Activated naive CD8-positive, alpha-beta T cell treated with anti-CD3 and anti-CD28 coated beads for 36 hours (primary cell): ENCODE data around the gene NPIPB6. TPM values are rescaled to one million over a fixed set of nuclear protein-coding genes. Genes with fewer than 3 reads are reported as not detected.
A peak's percentile ranks its signal among the peaks of the same experiment; 100 is the strongest.
"Not testable (repeated sequence)": the region's sequence is repeated elsewhere in the genome, so short reads cannot be mapped to it uniquely, and the experiment has no call there.

Source experiments
- DNase-seq: peaks from one replicate; pipeline ENCODE4 v3.0.0; 2021
- H3K27ac Mint-ChIP-seq: one replicate; pipeline ENCODE4 v1.8.0; 2022; ENCODE audit warnings: mild to moderate bottlenecking, moderate library complexity, mixed read lengths
- H3K27me3 Mint-ChIP-seq: one replicate; pipeline ENCODE4 v1.8.0; 2022; ENCODE audit warnings: mild to moderate bottlenecking, mixed read lengths
- H3K36me3 Mint-ChIP-seq: one replicate; pipeline ENCODE4 v1.8.0; 2021; ENCODE audit warnings: mild to moderate bottlenecking, mixed read lengths
- H3K4me1 Mint-ChIP-seq: one replicate; pipeline ENCODE4 v1.8.0; 2021; ENCODE audit warnings: mixed read lengths
- H3K4me3 Mint-ChIP-seq: one replicate; pipeline ENCODE4 v1.8.0; 2022; ENCODE audit warnings: mild to moderate bottlenecking, moderate library complexity, mixed read lengths
- H3K9me3 Mint-ChIP-seq: one replicate; pipeline ENCODE4 v1.8.0; 2022; ENCODE audit warnings: mixed read lengths
- total RNA-seq, 2 experiments: library from RNA; stranded (reverse); gene quantifications; one replicate each; pipeline ENCODE4 v1.2.3, GENCODE V29; 2021

The NPIPB6 gene
- total RNA-seq, 2 experiments from 2014 or later: not detected

DNA sequence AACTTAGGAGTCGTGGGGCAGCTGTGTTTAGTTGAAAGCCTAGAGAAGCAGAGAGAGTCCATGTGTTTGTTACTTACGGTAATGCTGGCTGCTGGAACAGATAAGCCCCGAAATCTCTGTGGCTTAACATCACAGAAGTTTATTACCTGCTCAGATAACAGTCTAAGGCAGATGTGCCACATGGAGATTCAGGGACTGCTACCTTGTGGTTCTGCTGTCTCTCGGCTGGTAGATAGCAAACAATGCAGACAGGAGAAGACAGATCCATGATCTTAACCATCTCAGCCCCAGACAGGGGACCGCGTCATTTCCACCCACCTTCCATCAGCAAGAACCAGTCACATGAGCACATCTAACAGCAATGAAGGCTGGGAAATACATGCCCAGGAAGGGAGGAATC is 30.7 kb downstream of the NPIPB6 start:
- not testable (repeated sequence) for H3K9me3 Mint-ChIP-seq, H3K36me3 Mint-ChIP-seq, H3K4me3 Mint-ChIP-seq, DNase-seq, H3K27ac Mint-ChIP-seq, H3K4me1 Mint-ChIP-seq, H3K27me3 Mint-ChIP-seq

DNA sequence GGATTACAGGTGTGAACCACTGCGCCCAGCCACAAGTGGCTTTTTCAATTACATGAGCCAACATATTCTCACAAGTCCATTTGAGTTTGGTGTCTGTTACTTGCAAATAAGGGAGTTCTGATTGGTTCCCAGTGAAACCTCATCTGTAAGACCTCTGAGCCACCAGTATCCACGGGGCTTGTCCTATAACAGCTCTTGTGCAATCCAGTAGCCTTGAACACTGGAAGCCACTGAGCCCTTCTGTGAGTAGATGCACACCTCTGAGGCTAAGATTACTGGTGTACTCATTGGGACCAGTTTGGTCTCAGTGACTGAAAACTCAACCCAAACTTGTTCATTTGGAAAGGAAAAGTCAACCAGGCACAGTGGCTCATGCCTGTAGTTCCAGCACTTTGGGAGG is 32.3 kb downstream of the NPIPB6 start:
- not testable (repeated sequence) for H3K4me3 Mint-ChIP-seq, H3K27ac Mint-ChIP-seq, H3K27me3 Mint-ChIP-seq, DNase-seq, H3K9me3 Mint-ChIP-seq, H3K36me3 Mint-ChIP-seq
- peaks cover 10% of the 10 kb centered on the region for H3K4me1 Mint-ChIP-seq

DNA sequence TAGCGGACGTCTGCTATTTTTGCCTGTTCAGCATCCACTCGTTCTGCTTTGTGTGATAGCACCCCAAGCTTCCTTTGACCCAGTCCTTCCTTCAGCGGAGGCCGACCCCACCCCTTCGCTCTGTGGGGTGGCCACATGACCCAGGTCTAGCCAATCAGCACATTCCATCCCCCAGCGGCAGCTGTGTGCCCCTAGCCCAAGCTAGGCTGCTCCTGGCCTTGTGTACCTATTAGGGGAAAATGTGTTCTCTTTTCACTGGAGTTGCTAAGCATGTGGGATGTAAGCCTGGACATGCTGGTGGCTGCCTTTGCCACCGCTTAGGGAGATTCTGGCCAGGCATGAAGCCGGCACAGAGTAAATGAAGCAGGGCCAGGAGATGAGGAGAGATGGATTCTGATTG is 33.1 kb downstream of the NPIPB6 start:
- H3K4me1 Mint-ChIP-seq: peaks cover 10% of the 10 kb centered on the region
- not testable (repeated sequence) for H3K27me3 Mint-ChIP-seq, DNase-seq, H3K9me3 Mint-ChIP-seq, H3K4me3 Mint-ChIP-seq, H3K36me3 Mint-ChIP-seq, H3K27ac Mint-ChIP-seq

DNA sequence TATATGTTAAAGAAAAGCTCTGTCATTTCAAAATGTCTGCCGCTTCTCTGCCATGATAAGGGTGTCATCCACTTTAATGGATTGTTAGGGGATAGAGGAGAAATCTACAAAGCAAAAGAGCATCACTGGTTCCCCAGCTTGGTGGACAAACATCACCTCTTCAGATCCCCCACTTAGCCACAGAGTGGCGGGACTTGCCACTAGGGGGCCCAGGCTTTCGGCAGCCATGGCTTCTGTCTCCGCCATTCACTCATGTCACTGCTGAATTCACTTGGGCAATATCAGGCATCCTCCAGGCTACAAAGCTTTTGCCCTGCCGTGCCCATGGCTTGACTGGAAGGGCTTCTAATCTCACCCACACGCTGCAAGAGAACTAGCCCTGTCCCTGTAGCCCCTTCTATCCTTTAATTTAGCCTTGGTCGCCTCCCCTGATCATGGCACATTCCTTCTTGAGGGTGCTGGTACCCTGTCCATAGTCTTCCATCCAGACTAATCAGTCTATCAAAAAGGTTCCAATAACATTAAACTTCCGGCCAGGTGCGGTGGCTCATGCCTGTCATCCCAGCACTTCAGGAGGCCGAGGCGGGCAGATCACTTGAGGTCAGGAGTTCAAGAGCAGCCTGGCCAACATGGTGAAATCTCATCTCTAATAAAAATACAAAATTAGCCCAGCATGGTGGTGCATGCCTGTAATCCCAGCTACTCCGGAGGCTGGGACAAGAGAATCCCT is 36.3 kb downstream of the NPIPB6 start:
- Mint-ChIP-seq H3K27me3 (no peaks in the 10 kb centered on the region), H3K27ac (no peak overlapping the region), H3K4me1 (peaks cover 10% of the 10 kb centered on the region), H3K9me3 (no peaks in the 10 kb centered on the region), H3K36me3 (no peaks in the 10 kb centered on the region), H3K4me3 (no peak overlapping the region)
- peak; percentile 71 for DNase-seq

DNA sequence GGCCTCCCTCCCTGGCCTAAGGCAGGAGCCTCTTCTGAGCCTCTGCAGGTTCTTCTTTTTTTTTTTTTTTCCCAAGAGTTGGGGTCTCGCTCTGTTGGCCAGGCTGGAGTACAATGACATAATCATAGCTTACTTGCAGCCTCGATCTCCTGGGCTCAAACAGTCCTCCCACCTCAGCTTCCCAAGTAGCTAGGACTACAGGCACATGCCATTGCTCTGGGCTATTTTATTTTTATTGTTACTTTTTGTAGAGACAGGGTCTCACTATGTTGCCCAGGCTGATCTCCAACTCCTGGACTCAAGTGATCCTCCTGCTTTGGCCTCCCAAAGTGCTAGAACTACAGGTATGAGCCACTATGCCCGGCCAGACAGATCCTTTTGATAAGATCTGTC is 38.4 kb downstream of the NPIPB6 start:
- Mint-ChIP-seq H3K27ac (no peak overlapping the region), H3K27me3 (no peaks in the 10 kb centered on the region), H3K36me3 (no peaks in the 10 kb centered on the region), H3K4me1 (peaks cover 6% of the 10 kb centered on the region), H3K9me3 (no peaks in the 10 kb centered on the region), H3K4me3 (no peak overlapping the region)
- DNase-seq: no peak

DNA sequence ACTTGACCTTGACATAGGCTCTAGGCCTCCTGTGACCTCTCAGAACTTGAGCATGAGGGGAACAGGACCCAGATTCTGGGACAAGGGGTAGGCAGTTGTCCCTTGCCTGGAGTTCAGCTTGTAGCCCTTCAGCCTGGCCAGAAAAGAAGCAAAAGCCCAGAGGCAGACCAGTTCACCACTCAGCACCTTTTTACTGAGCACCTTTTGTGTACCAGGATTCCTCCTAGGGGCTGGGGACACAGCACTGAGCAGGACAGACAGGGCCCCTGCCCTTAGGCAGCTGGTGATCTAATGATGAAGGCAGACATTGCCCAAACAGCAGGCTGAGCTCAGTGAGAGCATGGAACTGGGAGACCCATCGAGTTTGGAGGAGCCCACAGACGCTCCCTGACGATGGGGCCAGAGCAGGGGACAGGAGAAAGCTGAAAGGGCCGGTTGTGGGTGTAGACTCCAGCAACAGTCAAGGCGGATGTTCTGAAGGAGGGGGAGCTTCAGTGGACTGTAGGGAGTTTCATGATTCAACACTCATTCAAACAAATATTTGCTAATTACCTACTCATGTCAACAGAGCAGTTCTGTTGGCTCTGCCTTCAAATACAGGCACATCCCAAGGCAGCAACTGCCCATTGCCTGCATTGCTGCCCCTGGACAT is 38.9 kb downstream of the NPIPB6 start:
- DNase-seq: no peak
- Mint-ChIP-seq H3K27ac (no peak overlapping the region), H3K4me3 (no peak overlapping the region), H3K36me3 (no peaks in the 10 kb centered on the region), H3K27me3 (no peaks in the 10 kb centered on the region), H3K9me3 (no peaks in the 10 kb centered on the region), H3K4me1 (peaks cover 6% of the 10 kb centered on the region)

DNA sequence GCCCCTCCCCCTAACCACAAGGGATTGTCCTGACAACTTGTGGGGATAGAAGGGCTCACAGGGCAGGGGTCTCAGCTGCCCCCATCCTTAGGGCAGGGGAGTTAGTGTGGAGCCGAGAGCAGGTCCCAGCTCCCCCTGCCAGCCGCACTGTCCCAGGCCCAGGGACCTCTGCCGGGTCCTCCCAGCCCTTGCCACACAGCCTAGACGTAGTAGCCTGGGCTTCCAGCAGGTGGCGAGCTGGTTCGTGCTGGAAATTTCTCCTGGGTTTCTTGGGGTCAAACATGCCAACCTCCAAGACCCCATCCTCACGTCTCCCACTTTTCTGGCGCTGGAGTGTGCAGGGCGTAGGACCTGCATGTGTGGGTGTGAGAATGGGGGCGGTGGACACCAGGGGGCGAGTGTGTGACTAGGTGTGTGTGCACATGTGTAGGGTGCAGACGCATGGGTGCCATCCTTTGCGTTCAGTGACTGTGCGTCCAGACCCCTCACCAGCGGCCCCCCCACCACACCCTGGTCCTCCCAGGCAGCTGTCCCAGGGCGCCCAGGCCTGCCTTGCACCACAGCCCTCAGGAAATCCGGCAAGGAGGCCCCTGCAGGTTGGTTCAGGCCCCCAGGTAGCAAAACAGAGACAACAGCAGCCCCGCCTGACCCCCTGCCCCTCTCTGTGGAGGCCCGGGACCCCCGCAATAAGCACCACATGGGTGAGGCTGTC is 41.5 kb downstream of the NPIPB6 start:
- Mint-ChIP-seq H3K27me3 (no peaks in the 10 kb centered on the region), H3K36me3 (no peaks in the 10 kb centered on the region), H3K4me3 (no peak overlapping the region), H3K9me3 (no peaks in the 10 kb centered on the region), H3K27ac (no peak overlapping the region), H3K4me1 (peaks cover 5% of the 10 kb centered on the region)
- peak; percentile 51 for DNase-seq

DNA sequence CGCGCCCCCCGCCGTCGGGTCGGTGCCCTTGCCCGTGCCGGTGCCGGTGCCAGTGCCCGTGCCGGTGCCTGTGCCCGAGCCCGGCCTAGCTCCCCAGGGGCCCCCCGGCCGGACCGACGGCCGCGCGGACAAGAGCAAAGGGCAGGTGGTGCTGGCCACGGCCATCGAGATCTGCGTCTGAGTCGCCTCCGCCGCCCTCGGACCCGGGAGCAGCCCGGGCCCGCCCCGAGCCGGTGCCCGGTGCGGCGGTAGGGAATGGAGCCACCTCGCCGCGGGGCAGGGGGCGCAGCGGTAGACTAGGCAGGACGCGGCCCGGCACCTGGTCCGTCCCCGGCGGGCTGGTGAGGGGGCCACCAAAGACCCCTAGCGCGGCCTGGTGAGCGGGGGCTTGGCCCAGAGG is 42.6 kb downstream of the NPIPB6 start:
- Mint-ChIP-seq H3K9me3 (no peaks in the 10 kb centered on the region), H3K4me1 (peaks cover 6% of the 10 kb centered on the region), H3K27ac (no peak overlapping the region), H3K36me3 (no peaks in the 10 kb centered on the region), H3K4me3 (no peak overlapping the region), H3K27me3 (no peaks in the 10 kb centered on the region)
- DNase-seq: no peak

DNA sequence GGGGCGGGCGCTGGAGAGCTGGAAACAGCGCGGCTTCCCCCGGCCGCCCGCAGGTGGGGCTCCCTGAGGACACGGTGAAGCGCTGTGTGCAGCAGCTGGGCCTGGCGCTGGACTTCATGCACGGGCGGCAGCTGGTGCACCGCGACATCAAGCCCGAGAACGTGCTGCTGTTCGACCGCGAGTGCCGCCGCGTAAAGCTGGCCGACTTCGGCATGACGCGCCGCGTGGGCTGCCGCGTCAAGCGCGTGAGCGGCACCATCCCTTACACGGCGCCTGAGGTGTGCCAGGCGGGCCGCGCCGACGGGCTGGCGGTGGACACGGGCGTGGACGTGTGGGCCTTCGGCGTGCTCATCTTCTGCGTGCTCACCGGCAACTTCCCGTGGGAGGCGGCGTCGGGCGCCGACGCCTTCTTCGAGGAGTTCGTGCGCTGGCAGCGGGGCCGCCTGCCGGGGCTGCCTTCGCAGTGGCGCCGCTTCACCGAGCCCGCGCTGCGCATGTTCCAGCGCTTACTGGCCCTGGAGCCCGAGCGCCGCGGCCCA is 43.2 kb downstream of the NPIPB6 start:
- H3K4me3 Mint-ChIP-seq: no peak overlapping the region
- no peak overlapping the region for H3K27ac Mint-ChIP-seq

DNA sequence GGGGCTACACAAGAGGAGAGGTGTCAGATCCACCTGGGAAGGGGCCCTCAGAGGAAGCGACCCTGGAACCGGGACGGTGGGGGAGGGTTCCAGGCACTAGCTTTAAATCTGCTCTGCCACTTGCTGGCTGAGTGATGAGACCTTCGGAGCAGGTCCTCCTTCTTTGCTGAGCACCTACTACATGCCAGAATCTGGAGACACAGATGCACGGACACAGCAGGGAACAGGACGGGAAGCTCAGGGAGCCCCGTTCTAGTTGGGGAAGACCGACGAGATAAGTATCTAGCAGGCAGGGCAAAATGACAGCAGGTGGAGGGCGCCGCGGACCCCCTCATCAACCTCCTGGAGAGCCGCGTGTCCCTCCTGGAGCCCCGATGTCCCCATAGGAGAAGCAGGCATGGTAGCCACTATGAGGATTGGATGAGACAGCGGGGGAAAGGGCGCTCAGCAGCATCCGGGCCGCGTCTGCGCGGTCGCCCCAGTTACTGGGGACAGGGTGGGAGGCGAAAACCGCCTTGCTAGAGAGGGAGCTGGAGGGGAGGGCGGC is 43.8 kb downstream of the NPIPB6 start:
- peaks cover 10% of the 10 kb centered on the region for H3K4me1 Mint-ChIP-seq
- DNase-seq: no peak
- no peaks in the 10 kb centered on the region for H3K9me3 Mint-ChIP-seq
- H3K36me3 Mint-ChIP-seq: peaks cover 2% of the 10 kb centered on the region
- H3K27ac Mint-ChIP-seq: no peak overlapping the region
- no peak overlapping the region for H3K4me3 Mint-ChIP-seq
- no peaks in the 10 kb centered on the region for H3K27me3 Mint-ChIP-seq

More for the DNA sequence above, 43.2 kb downstream of the NPIPB6 start:
- Mint-ChIP-seq H3K27me3 (no peaks in the 10 kb centered on the region), H3K9me3 (no peaks in the 10 kb centered on the region), H3K36me3 (no peaks in the 10 kb centered on the region), H3K4me1 (peaks cover 9% of the 10 kb centered on the region)
- no peak for DNase-seq

DNA sequence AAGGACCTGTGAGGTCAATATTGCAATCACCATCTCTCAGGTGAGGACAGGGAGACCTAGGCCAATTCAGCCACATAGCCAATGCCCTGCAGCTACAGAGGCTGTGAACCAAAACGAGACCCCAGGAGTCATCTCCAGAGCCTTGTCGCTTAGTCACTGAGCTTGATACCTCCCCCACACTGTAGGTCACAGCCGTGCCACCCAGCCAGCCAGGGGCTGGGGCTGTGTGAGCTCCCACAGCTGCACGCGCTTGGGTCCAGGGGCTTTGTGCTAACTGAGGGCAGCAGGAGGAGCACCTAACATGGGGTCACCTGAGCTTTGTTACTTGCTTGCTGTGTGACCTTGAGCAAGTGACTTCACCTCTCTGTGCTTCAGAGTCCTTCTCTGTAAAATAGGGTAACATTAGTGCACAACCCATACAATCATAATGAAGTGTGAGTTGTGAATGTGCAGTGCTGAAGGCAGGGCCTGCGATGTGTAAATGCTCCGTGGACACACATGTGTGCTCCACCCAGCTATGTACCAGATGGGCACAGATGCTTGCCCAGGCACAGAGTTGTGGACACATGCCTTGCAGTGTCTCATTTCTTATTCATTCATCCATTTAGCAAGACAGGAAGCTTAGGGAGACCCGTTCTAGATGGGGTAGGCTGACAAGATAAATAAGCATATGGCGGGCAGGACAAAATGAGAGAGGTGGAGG is 45.1 kb downstream of the NPIPB6 start:
- Mint-ChIP-seq H3K4me1 (peaks cover 14% of the 10 kb centered on the region), H3K4me3 (no peak overlapping the region), H3K27ac (no peak overlapping the region), H3K27me3 (no peaks in the 10 kb centered on the region), H3K9me3 (no peaks in the 10 kb centered on the region), H3K36me3 (peaks cover 5% of the 10 kb centered on the region)
- no peak for DNase-seq

DNA sequence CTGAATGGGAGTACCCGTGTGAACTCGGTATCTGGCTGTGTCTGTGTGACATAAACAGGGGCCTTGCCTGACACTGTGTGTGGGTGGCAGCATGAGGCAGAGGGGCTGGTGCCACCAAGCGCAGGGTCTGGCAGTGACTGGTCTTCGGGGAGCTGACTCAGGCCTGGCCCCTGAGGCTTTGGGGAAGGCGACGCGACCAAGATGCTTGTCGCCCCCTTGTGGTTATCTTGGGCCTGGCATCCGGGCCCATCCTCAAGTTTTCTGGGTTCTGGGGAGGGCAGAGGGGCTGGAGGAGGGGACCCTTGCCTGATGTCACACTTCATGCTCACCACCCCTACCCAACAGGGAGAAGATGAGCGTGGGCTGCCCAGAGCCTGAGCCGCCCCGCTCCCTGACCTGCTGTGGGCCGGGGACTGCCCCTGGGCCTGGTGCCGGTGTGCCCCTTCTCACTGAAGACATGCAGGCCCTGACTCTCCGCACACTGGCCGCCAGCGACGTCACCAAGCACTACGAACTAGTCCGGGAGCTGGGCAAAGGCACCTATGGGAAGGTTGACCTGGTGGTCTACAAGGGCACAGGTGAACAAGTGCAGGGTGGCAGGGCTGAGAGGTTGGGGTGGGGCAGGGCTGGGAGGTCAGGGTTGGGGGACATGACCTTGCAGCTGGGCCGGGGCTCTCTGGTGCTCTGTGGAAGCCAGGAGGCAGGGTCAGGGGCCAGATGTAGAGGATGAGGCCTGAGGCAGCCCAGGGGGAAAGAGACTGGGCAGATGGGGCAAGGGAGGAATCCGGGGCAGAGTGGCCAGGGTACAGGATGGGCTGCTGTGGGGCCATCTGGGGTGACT is 46.0 kb downstream of the NPIPB6 start:
- DNase-seq: peak; percentile 73
- Mint-ChIP-seq H3K9me3 (no peaks in the 10 kb centered on the region), H3K27ac (no peak overlapping the region), H3K36me3 (peaks cover 5% of the 10 kb centered on the region), H3K27me3 (no peaks in the 10 kb centered on the region), H3K4me3 (no peak overlapping the region), H3K4me1 (peaks cover 18% of the 10 kb centered on the region)

DNA sequence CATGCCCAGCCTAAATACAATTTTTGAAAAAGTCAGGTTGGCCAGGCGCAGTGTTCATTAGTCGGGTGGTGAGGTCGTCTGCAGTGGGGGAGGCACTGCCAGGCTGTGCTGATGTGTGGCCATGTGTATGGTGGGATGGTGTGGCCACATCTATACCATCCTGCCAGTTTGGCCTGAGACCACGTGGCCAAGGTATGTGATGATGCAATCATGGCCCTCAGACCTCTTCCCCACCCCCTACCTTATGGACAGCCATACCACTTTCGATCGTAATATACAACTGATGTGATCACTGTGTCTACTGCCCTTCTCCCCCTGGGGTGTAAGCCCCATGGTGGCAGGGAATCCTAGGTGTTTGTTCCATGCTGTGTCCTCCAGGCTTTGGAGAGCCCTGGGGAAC is 47.3 kb downstream of the NPIPB6 start:
- no peak overlapping the region for H3K4me3 Mint-ChIP-seq
- no peak overlapping the region for H3K27ac Mint-ChIP-seq
- no peak for DNase-seq
- H3K36me3 Mint-ChIP-seq: peaks cover 9% of the 10 kb centered on the region
- H3K9me3 Mint-ChIP-seq: no peaks in the 10 kb centered on the region
- no peaks in the 10 kb centered on the region for H3K27me3 Mint-ChIP-seq
- peaks cover 29% of the 10 kb centered on the region for H3K4me1 Mint-ChIP-seq

DNA sequence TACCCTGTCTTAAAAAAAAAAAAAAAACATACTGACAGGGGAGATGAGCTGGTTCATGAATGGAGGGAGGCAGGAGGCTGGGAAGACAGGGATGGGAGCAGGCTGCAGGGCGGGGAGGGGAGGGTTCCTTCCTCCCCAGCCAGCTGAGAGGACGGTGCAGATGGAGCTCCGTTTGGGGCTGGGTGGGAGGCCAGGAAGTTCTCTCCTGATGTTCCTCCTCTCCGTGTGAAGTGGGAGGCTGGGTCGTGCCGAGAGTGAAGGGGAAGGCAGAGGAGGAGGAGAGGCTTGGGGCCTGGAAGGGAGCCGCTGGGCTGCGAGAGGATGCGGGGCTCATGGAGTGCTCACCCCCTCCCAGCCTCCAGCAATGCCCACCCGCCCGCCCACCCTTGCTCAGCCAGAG is 49.7 kb downstream of the NPIPB6 start:
- no peak overlapping the region for H3K4me3 Mint-ChIP-seq

More for the DNA sequence above, 49.7 kb downstream of the NPIPB6 start:
- no peak for DNase-seq
- Mint-ChIP-seq H3K9me3 (no peaks in the 10 kb centered on the region), H3K27ac (no peak overlapping the region), H3K4me1 (peaks cover 53% of the 10 kb centered on the region), H3K27me3 (no peaks in the 10 kb centered on the region), H3K36me3 (peaks cover 23% of the 10 kb centered on the region)
